Subcutaneous adipose tissue (tissue), 4 donors: ENCODE results near the gene STAB1. TPM values are rescaled to one million over a fixed set of nuclear protein-coding genes. Genes with fewer than 3 reads are reported as not detected.

Experiments used
- total RNA-seq, 4 donors: library from RNA; depleted of rRNA; stranded (reverse); fragments of >200 nt; gene quantifications; one replicate each; pipeline ENCODE4 v1.1.0, GENCODE V29; 2016
- TF ChIP-seq, protein P1 (sequence below): fragments of 450-650 bp; IDR thresholded peaks from one replicate; pipeline ENCODE4 v1.5.1; 2016; ENCODE audit warnings: low read depth, mild to moderate bottlenecking, control low read depth, antibody characterized with exemption, moderate library complexity

STAB1 gene
- total RNA-seq, 4 donors from 2014 or later = 147 to 268 (median 218) TPM

- TF ChIP-seq, protein P1, sequence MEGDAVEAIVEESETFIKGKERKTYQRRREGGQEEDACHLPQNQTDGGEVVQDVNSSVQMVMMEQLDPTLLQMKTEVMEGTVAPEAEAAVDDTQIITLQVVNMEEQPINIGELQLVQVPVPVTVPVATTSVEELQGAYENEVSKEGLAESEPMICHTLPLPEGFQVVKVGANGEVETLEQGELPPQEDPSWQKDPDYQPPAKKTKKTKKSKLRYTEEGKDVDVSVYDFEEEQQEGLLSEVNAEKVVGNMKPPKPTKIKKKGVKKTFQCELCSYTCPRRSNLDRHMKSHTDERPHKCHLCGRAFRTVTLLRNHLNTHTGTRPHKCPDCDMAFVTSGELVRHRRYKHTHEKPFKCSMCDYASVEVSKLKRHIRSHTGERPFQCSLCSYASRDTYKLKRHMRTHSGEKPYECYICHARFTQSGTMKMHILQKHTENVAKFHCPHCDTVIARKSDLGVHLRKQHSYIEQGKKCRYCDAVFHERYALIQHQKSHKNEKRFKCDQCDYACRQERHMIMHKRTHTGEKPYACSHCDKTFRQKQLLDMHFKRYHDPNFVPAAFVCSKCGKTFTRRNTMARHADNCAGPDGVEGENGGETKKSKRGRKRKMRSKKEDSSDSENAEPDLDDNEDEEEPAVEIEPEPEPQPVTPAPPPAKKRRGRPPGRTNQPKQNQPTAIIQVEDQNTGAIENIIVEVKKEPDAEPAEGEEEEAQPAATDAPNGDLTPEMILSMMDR = no peak
Observed at GRCh38 chr3:52495777-52496602, 852 bp downstream of the STAB1 start.

- TF ChIP-seq, protein P1 = no peak
Observed at GRCh38 chr3:52498137-52499054, 3.3 kb downstream of the STAB1 start.

- TF ChIP-seq, protein P1 = no peak
Observed at GRCh38 chr3:52501046-52501445, 5.9 kb downstream of the STAB1 start.

DNA sequence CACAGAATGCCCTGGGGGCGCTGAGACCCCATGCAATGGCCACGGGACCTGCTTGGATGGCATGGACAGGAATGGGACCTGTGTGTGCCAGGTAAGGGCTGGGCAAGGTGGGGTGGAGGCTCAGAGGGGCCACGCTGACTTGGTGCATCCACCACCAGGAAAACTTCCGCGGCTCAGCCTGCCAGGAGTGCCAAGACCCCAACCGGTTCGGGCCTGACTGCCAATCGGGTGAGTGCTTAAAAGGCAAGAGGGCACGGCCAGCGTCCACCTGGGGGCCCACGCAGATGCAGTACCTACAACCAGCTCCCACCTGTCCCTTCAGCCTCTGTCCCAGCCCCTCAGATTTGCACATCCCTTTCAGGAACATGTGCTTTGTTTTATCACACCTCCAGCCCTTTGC, 6.9 kb downstream of the STAB1 start:
- TF ChIP-seq, protein P1 = no peak

- TF ChIP-seq, protein P1 = no peak
Observed at GRCh38 chr3:52502808-52503350, 7.7 kb downstream of the STAB1 start.

DNA sequence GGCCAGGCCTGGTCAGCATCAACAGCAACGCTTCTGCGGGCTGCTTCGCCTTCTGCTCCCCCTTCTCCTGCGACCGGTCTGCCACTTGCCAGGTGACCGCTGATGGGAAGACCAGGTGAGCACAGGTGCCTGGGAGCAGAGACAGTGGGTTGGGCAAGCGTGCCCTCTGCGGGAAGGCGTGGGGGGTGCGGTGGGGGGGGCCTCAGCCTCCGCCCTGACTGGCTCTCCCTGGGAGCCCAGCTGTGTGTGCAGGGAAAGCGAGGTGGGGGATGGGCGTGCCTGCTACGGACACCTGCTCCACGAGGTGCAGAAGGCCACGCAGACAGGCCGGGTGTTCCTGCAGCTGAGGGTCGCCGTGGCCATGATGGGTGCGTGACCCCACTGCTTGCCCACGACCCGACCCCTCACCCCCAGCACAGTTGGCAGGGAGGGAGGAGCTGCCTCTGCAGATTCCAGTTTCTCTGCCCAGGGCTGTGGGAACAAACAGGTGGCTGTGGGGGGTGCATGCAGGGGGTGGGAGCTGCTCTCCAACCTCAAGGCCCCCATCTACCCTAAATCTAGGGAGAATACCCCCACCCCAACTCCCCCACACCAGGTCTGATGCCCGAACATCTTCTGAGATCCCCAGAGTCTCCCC, 8.8 kb downstream of the STAB1 start:
- TF ChIP-seq, protein P1 = no peak

DNA sequence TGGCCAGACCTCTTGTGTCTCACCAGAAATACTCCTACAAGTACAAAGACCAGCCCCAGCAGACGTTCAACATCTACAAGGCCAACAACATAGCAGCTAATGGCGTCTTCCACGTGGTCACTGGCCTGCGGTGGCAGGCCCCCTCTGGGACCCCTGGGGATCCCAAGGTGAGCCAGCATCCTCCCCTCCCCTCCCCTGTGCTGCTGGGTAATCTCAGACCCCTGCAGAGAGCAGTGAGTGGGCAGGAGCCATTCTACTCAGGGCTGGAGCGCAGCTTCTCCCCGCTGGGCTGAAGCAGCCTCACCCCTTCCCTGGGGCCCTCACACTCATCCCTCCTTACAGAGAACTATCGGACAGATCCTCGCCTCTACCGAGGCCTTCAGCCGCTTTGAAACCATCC, 9.8 kb downstream of the STAB1 start:
- TF ChIP-seq, protein P1 = no peak
